HG03025 (cell line): ENCODE measurements around the gene SEC23B.
"Not testable (repeated sequence)": the region's sequence is repeated elsewhere in the genome, so short reads cannot be mapped to it uniquely, and the experiment has no call there.

Experiments used
- ATAC-seq: cut with Tn5 transposase; IDR thresholded peaks from one replicate; pipeline ENCODE4 v1.9.1; 2021; ENCODE audit warnings: mild to moderate bottlenecking, moderate library complexity; ENCODE audit not compliant: unreplicated experiment, low FRiP score

Gene SEC23B

DNA sequence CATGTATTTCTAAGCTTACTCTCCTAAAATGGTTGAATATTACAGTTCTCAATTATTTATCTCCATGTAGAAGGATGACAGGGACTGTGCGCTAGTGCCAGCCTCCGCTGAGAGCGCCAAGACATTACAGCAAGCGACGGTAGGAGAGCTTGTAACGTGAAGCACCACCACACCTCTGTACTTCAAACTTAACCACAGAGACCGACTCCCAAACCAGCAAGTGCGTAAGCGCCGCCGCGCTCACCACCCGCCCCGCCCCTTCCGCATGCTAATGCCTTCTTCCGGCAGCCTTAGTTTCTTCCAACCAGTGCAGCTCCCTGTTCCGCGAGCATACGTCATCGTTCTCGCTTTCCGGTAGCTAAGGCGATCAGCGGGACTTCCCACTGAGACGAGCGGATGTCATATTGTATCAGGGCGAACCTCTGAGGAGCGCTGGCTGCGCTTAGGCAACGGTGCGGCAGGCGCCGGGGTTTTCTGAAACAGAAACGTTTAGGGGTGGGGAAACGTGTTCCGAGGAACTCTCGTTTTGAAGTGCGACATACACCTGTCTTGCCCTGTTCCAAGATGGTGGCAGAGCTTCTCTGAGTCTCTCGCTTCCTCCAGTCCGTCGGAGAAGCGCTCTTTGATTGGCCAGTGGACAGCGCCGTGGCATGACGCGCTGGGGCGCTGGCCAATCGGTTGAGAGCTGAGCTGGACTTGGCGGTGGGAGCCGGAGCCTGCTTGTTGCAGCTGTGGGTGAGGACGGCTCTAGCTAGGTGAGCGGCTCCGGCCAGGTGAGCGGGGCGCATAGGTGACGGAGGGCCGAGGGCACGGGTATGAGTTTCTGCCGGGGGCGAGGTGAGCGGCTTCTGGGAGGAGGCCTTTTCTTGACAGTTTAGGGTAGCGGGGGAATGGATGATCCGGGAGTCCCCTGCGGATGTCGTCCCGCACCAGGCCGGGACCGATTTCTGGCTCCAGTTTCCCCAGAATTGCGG lies at the start of gene SEC23B:
SEC23B (plus strand) TSS at position 723 of the 974 bp plus-strand sequence. CDS start 2,896 bp downstream, outside the sequence.
- peak; percentile 96 for ATAC-seq

DNA sequence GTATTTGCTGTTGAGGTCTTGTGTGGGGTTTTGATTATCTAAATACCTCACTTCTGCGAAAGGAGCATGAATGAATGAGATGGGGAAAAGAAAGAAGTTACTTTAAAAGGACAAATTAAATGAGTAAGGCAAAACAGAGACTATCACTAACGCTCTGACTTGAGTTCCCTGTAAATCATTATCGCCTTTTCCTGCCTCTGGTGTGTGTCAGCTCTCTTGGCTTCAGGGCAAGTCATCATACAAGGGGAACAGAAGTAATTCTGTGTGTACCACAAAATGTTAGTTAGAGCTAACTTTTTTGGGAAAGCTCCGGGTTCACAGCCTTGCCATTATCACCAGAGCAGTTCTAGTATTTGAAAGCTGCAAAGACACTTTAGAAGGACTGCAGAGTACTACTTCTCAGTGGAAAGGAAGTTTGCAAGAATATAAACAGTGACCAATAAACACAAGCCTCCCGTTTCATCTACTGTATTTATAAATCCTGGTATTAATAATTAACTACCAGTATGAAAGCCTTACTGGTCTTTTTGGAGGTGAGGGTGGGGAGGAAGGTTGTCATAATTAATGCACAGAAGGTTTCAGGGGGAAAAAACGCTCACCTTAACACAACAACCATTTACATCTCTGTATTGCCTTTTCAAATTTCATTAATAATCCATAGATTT lies 42.1 kb upstream of the SEC23B start:
- no peak for ATAC-seq

DNA sequence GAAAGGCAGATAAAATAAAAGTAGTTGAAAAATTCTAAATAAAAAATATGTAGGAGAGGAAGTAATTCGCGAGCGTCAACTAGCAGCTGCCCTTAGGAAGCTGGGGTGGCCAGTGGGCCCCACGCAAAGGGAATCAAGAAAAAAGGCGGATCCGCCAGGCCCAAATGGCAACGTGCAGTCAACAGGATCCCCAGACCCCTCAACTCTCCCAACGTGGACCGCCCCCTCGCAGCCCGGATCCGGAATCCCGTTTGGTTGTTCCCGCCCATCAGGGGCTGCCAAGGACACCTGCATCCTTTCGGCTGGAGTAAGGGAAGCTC lies 41.2 kb upstream of the SEC23B start:
- peak; percentile 29 for ATAC-seq

DNA sequence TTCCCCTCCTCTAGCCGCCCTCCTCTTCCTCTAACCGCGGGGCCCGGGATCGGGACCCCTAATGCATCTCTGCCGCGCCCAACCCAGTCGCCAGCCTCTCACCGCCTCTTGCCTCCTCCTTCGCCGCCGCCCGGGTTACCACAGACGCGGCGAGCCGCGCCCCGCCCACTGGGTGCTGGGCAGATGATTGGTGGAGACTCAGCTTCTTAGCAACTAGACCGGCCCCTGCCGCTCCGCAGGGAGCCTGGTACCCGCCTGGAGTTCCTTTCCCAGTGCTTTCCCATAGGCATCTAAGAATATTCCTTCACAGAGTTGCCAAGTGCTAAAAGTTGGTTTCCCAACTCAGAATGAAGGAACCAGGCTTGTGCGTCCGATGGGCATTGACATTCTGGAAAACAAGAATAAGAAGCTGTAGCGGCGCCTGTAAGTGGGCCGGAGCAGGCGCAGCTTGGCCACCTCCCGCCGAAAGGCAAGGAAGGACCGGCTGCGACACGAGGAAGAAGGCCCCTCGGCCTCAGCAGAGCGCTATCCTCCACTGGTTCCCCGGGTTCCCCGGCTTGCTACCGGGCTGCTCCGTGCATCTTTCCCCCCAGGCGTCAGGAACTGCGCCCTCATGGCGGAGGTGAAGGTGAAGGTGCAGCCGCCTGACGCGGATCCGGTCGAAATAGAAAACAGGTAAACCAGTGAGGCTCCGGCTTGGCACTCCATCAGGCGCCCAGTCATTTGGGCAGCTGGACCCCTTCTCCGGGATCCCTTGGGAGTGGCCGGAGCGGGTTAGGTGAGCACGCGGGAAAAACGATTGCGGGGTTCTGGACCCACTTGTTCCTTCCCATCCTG lies 40.6 kb upstream of the SEC23B start, which contains the start of the genes DZANK1 and POLR3F:
DZANK1 (minus strand) TSS at position 137 of the 837 bp plus-strand sequence. CDS start 1,672 bp downstream, outside the sequence.
POLR3F (plus strand) TSS at position 497 of the 837 bp plus-strand sequence; CDS start at position 614, 117 bp downstream.
- ATAC-seq, result peak; percentile 98

DNA sequence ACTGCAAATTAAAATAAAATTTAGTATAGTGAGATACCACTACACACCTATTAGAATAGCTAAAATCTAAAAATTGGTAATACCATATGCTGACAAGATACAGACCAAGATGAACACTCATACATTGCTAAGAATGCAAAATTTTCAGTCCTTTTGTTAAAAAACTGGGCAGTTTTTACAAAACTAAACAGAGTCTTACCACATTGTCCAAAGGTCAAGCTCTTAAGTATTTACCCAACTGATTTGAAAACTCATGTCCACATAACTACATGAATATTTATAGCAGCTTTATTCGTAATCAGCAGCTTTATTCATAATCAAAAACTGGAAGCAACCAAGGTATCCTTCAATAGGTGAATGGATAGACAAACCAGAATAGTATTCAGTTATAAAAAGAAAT lies 30.5 kb upstream of the SEC23B start:
- ATAC-seq, result no peak

DNA sequence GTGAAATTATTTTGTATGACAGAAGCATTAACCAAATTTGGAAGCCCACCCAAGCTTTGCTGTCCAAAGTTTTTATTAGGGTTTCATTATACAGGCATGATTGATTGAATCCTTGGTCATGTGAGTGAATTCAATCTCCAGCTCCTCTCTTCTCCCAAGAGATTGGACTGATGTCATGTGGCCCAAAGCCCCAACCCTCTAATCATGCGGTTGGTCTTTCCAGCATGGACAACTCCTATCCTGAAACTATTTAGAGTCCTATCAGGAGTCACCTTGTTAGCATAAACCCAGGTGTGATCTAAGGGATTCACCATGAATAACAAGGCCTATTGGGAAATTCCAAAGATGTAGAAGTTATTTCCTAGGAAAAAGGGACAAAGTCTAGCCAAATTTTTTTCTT lies 29.9 kb upstream of the SEC23B start:
- no peak for ATAC-seq

DNA sequence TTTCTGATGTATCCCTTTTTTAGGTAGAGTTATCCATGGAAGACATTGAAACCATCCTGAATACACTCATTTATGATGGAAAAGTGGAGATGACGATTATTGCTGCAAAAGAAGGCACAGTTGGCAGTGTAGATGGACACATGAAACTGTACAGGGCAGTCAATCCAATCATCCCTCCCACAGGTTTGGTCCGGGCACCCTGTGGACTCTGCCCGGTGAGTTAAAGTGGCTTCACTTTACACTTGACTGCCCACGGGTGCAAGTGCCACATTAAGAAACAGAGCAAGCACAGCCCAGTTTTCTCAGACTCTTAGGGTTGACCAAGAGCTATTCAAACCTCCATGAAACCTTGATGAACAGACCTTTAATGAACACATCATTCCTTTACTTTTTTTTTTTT lies 26.1 kb upstream of the SEC23B start:
- ATAC-seq, result no peak

DNA sequence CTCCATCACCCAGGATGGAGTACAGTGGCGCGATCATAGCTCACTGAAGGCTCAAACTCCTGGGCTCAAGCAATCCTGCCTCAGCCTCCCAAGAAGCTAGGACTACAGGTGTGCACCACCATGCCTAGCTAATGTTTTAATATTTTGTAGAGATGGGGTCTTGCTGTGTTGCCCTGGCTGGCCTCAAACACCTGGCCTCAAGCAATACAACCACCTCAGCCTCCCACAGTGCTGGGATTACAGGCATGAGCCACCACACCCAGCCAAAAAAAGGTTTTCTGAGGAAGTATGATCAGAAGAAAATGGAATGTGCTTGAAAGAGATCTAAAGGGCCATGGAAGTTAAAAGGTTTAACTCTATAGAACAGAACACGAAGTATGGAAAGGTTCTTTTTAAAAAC lies 19.4 kb upstream of the SEC23B start:
- no peak for ATAC-seq

DNA sequence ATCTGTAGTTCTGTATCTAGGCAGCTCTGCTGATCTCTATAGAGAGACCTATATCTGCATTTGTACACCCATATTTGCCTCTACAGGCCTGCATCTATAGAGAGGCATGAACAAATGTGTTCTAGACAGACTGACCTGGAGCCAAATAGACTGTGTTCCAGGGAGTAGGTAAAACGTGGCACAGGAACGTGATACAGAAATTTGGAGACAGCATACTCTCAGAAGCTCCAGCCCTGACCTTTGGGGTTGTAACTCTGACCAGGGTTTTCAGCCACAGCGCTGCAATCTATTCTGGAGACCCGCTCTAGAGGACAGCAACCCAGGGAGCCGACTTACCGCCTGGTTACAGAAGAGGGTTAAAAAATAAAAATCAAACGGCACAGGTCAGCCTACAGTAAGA lies 11.7 kb upstream of the SEC23B start:
- no peak for ATAC-seq

DNA sequence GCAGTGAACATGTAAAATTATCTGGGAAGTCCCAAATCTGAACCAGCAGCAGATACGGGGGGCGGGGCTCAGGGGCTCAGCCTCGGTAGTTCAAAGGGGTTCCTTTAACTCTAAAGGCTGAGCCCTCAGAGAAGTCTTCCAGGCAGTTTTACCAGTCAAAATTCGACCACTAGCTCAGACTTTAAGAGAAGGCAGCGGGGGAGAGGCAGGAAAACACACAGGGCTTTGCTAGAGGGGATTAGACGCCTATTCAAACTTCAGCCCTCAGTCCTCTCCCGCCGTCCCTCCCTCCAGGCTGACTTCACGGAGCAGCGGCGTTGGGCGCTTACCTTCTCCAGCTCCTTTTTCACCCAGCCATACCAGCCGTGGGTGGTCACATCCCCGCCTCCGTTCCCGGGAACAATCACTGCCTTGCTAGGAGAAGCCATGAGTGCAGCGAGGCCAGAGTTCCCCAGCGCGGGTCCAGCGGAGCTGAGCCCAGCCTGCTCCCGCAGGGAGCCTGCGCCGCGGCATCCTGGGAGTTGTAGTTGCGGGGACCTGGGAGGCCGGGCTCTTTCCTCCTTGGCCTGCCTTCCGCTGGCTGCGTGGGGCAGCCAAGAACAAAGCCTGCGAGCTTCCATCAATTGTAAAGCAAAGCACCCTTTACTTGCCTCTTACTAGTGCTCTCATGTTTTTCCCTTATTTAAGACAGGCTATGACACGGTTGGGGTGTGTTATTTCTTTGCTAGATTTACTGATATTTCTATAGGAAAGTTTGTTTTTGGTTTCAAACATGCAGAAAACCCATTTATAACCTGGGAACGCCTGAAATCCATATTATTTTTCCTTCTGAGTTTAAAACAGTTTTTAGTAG lies 10.8 kb upstream of the SEC23B start, which contains the start of gene RBBP9:
RBBP9 (minus strand) TSS at position 486 of the 853 bp plus-strand sequence; CDS start at position 428, 58 bp downstream.
- peak; percentile 97 for ATAC-seq

DNA sequence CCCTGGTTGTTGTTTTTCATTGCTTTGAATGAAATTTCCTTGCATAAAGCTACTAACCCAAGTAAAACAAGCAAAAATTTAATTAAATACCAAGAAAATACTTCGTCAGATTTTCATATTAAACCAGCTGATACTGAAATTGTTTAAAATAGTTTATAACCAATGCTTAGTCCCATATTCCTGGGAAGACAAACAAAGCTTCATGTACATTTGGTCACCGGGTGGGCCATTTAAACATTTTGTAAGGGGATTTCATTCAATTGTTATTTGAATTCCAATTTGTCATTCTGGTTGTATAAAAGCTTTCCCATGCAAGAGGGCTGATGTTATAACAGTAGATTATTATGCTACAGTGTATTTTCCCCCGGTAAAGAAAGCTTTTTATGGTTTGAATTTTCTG lies 10.1 kb upstream of the SEC23B start:
- no peak for ATAC-seq

DNA sequence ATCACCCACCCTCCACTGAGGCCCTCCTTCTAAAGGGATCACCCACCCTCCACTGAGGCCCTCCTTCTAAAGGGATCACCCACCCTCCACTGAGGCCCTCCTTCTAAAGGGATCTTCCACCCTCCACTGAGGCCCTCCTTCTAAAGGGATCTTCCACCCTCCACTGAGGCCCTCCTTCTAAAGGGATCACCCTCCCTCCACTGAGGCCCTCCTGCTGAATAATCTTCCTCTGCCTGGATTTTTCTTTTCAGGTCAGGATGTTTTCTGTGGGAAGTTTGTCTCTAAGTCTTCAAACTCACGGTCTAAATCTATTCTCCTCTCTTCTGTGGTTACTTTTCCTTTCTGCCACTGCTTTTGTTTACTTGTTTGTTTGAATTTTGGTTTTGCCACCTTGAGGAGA lies 6.1 kb upstream of the SEC23B start:
- not testable (repeated sequence) for ATAC-seq

DNA sequence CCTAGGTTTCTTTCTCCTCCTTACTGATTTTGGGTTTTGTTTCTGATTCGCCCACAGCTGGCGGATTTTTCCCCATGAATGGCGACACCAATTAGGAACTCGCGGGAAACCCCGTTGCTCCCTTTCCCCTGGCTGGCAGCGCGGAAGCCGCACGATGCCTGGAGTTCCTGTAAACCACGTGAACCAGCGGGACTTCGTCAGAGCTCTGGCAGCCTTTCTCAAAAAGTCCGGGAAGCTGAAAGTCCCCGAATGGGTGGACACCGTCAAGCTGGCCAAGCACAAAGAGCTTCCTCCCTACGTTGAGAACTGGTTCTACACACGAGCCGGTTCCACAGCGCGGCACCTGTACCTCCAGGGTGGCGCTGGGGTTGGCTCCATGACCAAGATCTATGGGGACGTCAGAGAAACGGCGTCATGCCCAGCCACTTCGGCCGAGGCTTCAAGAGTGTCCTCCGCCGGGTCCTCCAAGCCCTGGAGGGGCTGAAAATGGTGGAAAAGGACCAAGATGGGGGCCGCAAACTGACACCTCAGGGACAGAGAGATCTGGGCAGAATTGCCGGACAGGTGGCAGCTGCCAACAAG lies 3.2 kb upstream of the SEC23B start:
- ATAC-seq, result no peak

DNA sequence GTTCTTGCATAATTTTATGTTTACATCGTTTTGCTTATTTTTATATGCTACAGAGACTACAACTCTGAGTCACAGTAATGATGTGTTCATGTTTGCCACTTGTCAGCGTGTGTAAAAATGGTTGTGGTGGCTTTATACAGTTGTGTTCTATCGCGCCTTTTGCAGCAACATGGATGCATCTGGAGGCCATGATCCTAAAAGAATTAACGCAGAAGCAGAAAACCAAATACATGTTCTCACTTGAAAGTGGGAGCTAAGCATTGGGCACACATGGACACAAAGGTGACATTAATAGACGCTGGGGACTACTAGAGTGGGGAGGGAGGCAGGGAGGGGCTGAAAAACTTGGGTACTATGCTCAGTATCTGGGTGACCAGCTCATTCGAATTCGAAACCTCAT lies 996 bp upstream of the SEC23B start:
- ATAC-seq, result no peak

DNA sequence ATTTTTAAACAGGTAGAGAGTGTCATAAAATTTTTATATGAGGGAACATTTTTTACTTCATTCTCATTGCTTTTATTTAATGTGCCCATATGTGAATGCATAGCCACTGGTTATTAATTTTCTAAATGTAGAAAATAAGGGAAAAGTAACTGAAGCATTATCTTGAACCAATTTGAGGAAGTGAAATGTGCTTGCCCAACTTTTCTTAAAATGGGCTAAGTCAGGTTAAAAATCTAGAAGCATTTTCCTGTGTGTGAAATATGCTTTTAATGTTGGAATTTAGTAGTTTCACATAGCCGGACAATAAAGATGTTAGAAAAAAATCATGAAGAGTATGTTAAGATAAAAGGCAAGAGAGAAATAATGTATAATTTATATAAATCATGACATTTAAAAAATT lies 3.8 kb downstream of the SEC23B start:
- ATAC-seq, result no peak

DNA sequence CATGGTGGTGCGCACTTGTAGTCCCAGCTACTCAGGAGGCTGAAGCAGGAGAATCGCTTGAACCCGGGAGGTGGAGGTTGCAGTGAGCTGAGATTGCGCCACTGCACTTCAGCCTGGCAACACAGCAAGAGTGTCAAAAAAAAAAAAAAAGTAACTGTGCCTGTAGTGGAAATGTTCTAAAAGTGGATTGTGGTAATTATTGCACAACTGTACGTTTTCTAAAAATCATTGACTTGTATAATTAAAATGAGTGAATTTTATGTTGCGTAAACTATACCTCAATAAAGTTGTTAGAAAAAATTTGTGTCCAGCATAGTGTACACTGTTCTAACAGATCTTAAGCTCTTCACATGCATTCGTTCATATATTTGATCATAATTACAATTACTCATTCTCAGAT lies 5.5 kb downstream of the SEC23B start:
- no peak for ATAC-seq

DNA sequence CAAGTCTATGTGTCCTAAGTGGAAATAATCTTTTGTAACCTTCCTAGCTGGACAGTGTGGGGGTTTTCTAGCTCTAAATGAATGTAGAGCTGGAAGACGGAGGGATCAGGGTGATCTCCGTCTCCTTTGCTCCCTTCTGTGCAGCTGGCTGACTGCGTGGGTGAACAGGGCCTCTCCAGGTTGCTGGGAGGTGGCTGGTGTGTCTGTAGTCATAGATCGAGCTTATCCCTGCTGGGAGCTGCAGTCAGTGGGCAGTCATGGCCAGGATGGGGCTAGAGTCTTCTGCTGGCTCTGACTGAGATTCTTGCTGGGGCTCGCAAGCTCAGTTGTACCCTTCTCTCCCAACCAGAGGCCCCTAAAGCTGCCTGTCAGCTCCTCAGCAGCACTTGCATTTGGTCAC lies 6.4 kb downstream of the SEC23B start:
- no peak for ATAC-seq

DNA sequence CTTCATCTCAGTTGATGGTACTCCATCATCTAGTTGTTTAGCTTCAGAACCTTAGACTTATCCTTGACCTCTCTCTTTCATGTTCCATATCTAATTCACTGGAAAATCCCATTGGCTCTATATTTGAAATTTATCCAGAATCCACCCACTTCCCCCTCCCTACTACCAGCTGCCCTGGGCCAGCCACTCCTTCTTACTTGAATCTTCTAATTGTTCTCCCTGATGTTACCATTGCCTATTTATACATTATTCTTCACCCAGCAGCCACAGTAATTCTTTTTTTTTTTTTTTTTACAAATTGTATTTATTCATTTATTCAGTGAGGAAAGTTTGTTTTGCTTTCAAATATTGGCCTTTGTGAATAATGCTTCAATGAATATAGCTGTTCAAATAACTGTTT lies 8.2 kb downstream of the SEC23B start:
- ATAC-seq, result no peak

DNA sequence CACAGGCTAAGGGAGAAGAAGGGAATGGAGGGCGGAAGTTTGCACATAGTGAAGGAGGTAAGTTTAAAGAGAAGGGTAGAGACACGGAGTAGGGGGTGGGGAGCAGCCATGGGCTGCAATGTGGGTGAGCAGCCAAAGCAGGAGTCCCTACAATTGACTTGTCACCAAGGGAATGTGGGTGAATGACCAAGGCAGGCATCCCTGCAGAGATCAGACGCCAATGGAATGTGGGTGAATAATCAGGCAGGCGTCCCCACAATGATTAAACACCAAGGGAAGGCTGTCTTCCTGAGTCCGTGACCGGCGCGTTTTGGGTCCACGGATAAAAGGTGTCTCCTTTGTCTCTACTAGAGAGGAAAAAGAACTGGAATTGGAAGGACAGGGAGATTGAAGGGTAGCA lies 14.3 kb downstream of the SEC23B start:
- ATAC-seq, result not testable (repeated sequence)
